Stimulated activated CD8-positive, alpha-beta memory T cell treated with anti-CD3 and anti-CD28 coated beads, Interleukin-15, amount 100 ng/mL, for 4 hours (primary cell): ENCODE measurements around the gene ADAMTS14.
A peak's percentile ranks its signal among the peaks of the same experiment; 100 is the strongest.
"Not testable (repeated sequence)": the region's sequence is repeated elsewhere in the genome, so short reads cannot be mapped to it uniquely, and the experiment has no call there.

Experiments
- DNase-seq, 2 donors: peaks; one replicate each; pipeline ENCODE4 v3.0.0-alpha.2; 2020; ENCODE audit warnings: low read depth in 2 of 2

The ADAMTS14 gene

GRCh38 chr10:70672165-70673042, at the start of gene ADAMTS14:
ADAMTS14 (plus strand) TSS chr10:70672506; CDS start chr10:70672803, 297 bp downstream.
- DNase-seq, result peak in 1 of 2 donors; percentile 13

- no peak for DNase-seq
Observed at GRCh38 chr10:70622541-70622940, 49.8 kb upstream of the ADAMTS14 start.

GRCh38 chr10:70622981-70623844, 49.1 kb upstream of the ADAMTS14 start:
- no peak for DNase-seq

- no peak for DNase-seq
Observed at GRCh38 chr10:70626056-70626455, 46.2 kb upstream of the ADAMTS14 start.

- DNase-seq, result no peak
Observed at GRCh38 chr10:70629338-70629737, 43.0 kb upstream of the ADAMTS14 start.

- DNase-seq, result not testable (repeated sequence)
Observed at GRCh38 chr10:70631735-70632134, 40.6 kb upstream of the ADAMTS14 start.

GRCh38 chr10:70634011-70634410, 38.3 kb upstream of the ADAMTS14 start:
- no peak for DNase-seq

GRCh38 chr10:70634515-70634914, 37.8 kb upstream of the ADAMTS14 start:
- DNase-seq, result not testable (repeated sequence)

- not testable (repeated sequence) for DNase-seq
Observed at GRCh38 chr10:70639640-70640383, 32.5 kb upstream of the ADAMTS14 start.

- not testable (repeated sequence) for DNase-seq
Observed at GRCh38 chr10:70643272-70643671, 29.0 kb upstream of the ADAMTS14 start.

GRCh38 chr10:70644959-70645358, 27.3 kb upstream of the ADAMTS14 start:
- DNase-seq, result not testable (repeated sequence)

- no peak for DNase-seq
Observed at GRCh38 chr10:70647086-70647485, 25.2 kb upstream of the ADAMTS14 start.

- no peak for DNase-seq
Observed at GRCh38 chr10:70648427-70648826, 23.9 kb upstream of the ADAMTS14 start.

- DNase-seq, result no peak
Observed at GRCh38 chr10:70649526-70649925, 22.8 kb upstream of the ADAMTS14 start.

GRCh38 chr10:70650104-70650503, 22.2 kb upstream of the ADAMTS14 start:
- DNase-seq, result no peak

GRCh38 chr10:70650718-70651117, 21.6 kb upstream of the ADAMTS14 start:
- no peak for DNase-seq

- DNase-seq, result no peak
Observed at GRCh38 chr10:70651661-70652060, 20.6 kb upstream of the ADAMTS14 start.

- no peak for DNase-seq
Observed at GRCh38 chr10:70652761-70653657, 19.3 kb upstream of the ADAMTS14 start.

- DNase-seq, result no peak
Observed at GRCh38 chr10:70655316-70655715, 17.0 kb upstream of the ADAMTS14 start.

GRCh38 chr10:70656489-70656888, 15.8 kb upstream of the ADAMTS14 start:
- peak in 1 of 2 donors; percentile 11 for DNase-seq

GRCh38 chr10:70657041-70657440, 15.3 kb upstream of the ADAMTS14 start:
- no peak for DNase-seq
